HL-60 (cell line): ENCODE measurements around the gene RMND5A.

ENCODE experiments used
- POLR2AphosphoS5 ChIP-seq: IDR thresholded peaks from 2 replicates; pipeline ENCODE4 v1.6.1; 2012; ENCODE audit warnings: low read depth
- TF ChIP-seq, protein P1 (sequence below): IDR thresholded peaks from one replicate; pipeline ENCODE4 v1.5.1; 2011; ENCODE audit warnings: low read length, control low read depth, inconsistent platforms; ENCODE audit not compliant: insufficient read depth
- TF ChIP-seq, protein P2 (sequence below): IDR thresholded peaks from 2 replicates; pipeline ENCODE4 v1.6.1; 2012; ENCODE audit warnings: low read depth; ENCODE audit not compliant: insufficient replicate concordance

GRCh38 chr2:86703704-86704361 is 16.3 kb upstream of the RMND5A start:
- TF ChIP-seq POLR2AphosphoS5 = no peak
- TF ChIP-seq, protein P1, sequence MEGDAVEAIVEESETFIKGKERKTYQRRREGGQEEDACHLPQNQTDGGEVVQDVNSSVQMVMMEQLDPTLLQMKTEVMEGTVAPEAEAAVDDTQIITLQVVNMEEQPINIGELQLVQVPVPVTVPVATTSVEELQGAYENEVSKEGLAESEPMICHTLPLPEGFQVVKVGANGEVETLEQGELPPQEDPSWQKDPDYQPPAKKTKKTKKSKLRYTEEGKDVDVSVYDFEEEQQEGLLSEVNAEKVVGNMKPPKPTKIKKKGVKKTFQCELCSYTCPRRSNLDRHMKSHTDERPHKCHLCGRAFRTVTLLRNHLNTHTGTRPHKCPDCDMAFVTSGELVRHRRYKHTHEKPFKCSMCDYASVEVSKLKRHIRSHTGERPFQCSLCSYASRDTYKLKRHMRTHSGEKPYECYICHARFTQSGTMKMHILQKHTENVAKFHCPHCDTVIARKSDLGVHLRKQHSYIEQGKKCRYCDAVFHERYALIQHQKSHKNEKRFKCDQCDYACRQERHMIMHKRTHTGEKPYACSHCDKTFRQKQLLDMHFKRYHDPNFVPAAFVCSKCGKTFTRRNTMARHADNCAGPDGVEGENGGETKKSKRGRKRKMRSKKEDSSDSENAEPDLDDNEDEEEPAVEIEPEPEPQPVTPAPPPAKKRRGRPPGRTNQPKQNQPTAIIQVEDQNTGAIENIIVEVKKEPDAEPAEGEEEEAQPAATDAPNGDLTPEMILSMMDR = no peak
- TF ChIP-seq, protein P2, sequence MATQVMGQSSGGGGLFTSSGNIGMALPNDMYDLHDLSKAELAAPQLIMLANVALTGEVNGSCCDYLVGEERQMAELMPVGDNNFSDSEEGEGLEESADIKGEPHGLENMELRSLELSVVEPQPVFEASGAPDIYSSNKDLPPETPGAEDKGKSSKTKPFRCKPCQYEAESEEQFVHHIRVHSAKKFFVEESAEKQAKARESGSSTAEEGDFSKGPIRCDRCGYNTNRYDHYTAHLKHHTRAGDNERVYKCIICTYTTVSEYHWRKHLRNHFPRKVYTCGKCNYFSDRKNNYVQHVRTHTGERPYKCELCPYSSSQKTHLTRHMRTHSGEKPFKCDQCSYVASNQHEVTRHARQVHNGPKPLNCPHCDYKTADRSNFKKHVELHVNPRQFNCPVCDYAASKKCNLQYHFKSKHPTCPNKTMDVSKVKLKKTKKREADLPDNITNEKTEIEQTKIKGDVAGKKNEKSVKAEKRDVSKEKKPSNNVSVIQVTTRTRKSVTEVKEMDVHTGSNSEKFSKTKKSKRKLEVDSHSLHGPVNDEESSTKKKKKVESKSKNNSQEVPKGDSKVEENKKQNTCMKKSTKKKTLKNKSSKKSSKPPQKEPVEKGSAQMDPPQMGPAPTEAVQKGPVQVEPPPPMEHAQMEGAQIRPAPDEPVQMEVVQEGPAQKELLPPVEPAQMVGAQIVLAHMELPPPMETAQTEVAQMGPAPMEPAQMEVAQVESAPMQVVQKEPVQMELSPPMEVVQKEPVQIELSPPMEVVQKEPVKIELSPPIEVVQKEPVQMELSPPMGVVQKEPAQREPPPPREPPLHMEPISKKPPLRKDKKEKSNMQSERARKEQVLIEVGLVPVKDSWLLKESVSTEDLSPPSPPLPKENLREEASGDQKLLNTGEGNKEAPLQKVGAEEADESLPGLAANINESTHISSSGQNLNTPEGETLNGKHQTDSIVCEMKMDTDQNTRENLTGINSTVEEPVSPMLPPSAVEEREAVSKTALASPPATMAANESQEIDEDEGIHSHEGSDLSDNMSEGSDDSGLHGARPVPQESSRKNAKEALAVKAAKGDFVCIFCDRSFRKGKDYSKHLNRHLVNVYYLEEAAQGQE = no peak
